ENCODE results near the gene RMND1.

Gene RMND1

GRCh38 chr6:151440498-151440897, 11.4 kb downstream of the RMND1 start:
- Histone ChIP-seq H3K79me2 (ENCODE audit: control insufficient read depth, low read length) (peaks cover 93% of the 10 kb centered on the region), H3K4me2 (ENCODE audit: low read length) (no peak overlapping the region), H3K27ac (ENCODE audit: low read depth, low read length) (no peak overlapping the region), H4K20me1 (ENCODE audit: control insufficient read depth, insufficient read depth, low read depth, low read length) (peaks cover 4% of the 10 kb centered on the region; the same call in 1 of the 2 replicates), H3K9me3 (ENCODE audit: control insufficient read depth, insufficient read depth, low read length) (no peaks in the 10 kb centered on the region), H3K4me1 (ENCODE audit: control insufficient read depth, low read length) (no peaks in the 10 kb centered on the region; the same call in 1 of the 2 replicates), H3K27me3 (ENCODE audit: control insufficient read depth, low read length) (no peaks in the 10 kb centered on the region), H3K4me3 (ENCODE audit: low read length) (no peak overlapping the region), H3K9me2 (replicated peaks; ENCODE audit: control insufficient read depth, low read length) (no peaks in the 10 kb centered on the region), H3F3A (ENCODE audit: control insufficient read depth, insufficient read depth) (peaks cover 6% of the 10 kb centered on the region; the same call in 1 of the 2 replicates), H3K36me3 (ENCODE audit: control insufficient read depth, low read length) (peaks cover 44% of the 10 kb centered on the region)
- no peak for TF ChIP-seq EZH2phosphoT487 (IDR thresholded peaks at IDR 0.05; ENCODE audit: borderline replicate concordance, low read length)
- TF ChIP-seq CTCF (IDR thresholded peaks at IDR 0.05; ENCODE audit: low read depth, low read length, poor library complexity, severe bottlenecking) = no peak

DNA sequence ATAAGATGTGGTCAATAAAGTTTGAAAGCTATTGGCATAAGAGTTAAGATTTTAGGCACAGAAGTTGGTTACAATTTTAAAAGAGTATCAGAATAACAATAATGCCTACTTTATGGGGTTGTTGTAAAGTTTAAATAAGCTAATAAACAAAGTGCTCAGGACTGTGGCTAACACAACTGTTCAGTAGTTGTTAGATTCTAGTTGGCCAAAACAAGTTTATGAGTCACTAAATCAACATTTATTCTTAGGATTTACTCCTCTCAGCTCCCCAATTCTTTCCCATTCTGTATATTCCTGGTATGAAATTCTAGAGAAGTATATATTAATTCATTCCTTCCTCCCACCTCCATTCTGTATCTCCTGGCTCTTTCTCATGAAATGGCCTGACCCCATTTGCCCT, 14.5 kb downstream of the RMND1 start:
- peaks cover 32% of the 10 kb centered on the region for H3K36me3 ChIP-seq (ENCODE audit: control insufficient read depth, low read length)
- TF ChIP-seq CTCF (IDR thresholded peaks at IDR 0.05; ENCODE audit: low read depth, low read length, poor library complexity, severe bottlenecking) (no peak), EZH2phosphoT487 (IDR thresholded peaks at IDR 0.05; ENCODE audit: borderline replicate concordance, low read length) (no peak)

DNA sequence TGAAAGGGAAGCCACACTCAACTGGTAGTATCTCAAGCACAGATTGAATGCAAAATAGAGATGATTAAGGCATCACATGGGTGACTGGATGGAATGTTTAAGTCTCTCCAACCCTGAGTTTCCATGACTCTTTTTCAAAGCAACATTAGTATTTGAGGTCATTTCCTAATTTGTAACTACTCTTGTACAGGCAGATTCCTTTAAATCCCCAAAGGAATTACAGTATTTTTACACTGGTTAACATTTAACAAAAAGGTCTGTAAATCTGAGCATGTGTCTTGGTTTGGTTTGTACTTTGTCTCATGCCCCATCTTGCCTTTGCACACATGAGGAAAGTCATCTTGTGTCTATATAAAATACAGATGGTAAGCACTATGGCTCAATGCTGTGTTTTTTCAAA, 15.1 kb downstream of the RMND1 start:
- peaks cover 34% of the 10 kb centered on the region for H3K36me3 ChIP-seq (ENCODE audit: control insufficient read depth, low read length)
- H3K79me2 ChIP-seq (ENCODE audit: control insufficient read depth, low read length) = peaks cover 59% of the 10 kb centered on the region
- TF ChIP-seq CTCF (IDR thresholded peaks at IDR 0.05; ENCODE audit: low read depth, low read length, poor library complexity, severe bottlenecking) (no peak), EZH2phosphoT487 (IDR thresholded peaks at IDR 0.05; ENCODE audit: borderline replicate concordance, low read length) (no peak)
- no peak overlapping the region for H3K4me3 ChIP-seq (ENCODE audit: low read length)
- no peak overlapping the region for H3K27ac ChIP-seq (ENCODE audit: low read depth, low read length)
- H4K20me1 ChIP-seq (ENCODE audit: control insufficient read depth, insufficient read depth, low read depth, low read length) = peaks cover 4% of the 10 kb centered on the region; the same call in 1 of the 2 replicates
- peaks cover 6% of the 10 kb centered on the region; the same call in 1 of the 2 replicates for H3F3A ChIP-seq (ENCODE audit: control insufficient read depth, insufficient read depth)
- no peaks in the 10 kb centered on the region for H3K9me3 ChIP-seq (ENCODE audit: control insufficient read depth, insufficient read depth, low read length)
- H3K9me2 ChIP-seq (replicated peaks; ENCODE audit: control insufficient read depth, low read length) = no peaks in the 10 kb centered on the region
- H3K4me2 ChIP-seq (ENCODE audit: low read length) = no peak overlapping the region
- no peaks in the 10 kb centered on the region for H3K27me3 ChIP-seq (ENCODE audit: control insufficient read depth, low read length)
- peaks cover 7% of the 10 kb centered on the region for H3K4me1 ChIP-seq (ENCODE audit: control insufficient read depth, low read length)

More for the DNA sequence above, 14.5 kb downstream of the RMND1 start:
- H3K4me2 ChIP-seq (ENCODE audit: low read length) = no peak overlapping the region
- no peaks in the 10 kb centered on the region for H3K9me2 ChIP-seq (replicated peaks; ENCODE audit: control insufficient read depth, low read length)
- H4K20me1 ChIP-seq (ENCODE audit: control insufficient read depth, insufficient read depth, low read depth, low read length) = peaks cover 4% of the 10 kb centered on the region; the same call in 1 of the 2 replicates
- H3K4me3 ChIP-seq (ENCODE audit: low read length) = no peak overlapping the region
- H3K27me3 ChIP-seq (ENCODE audit: control insufficient read depth, low read length) = no peaks in the 10 kb centered on the region
- H3K4me1 ChIP-seq (ENCODE audit: control insufficient read depth, low read length) = peaks cover 7% of the 10 kb centered on the region
- peaks cover 6% of the 10 kb centered on the region; the same call in 1 of the 2 replicates for H3F3A ChIP-seq (ENCODE audit: control insufficient read depth, insufficient read depth)
- peaks cover 65% of the 10 kb centered on the region for H3K79me2 ChIP-seq (ENCODE audit: control insufficient read depth, low read length)
- H3K9me3 ChIP-seq (ENCODE audit: control insufficient read depth, insufficient read depth, low read length) = no peaks in the 10 kb centered on the region
- no peak overlapping the region for H3K27ac ChIP-seq (ENCODE audit: low read depth, low read length)

Measured in DOHH2 (cell line).